Esophagus squamous epithelium (tissue), 4 donors: ENCODE measurements around the gene RERE.

Source experiments
- POLR2A ChIP-seq, 4 donors: fragments of 450-650 bp; IDR thresholded peaks; one replicate each; pipeline ENCODE4 v1.6.1; 2017; ENCODE audit warnings: antibody characterized with exemption in 4 of 4, mild to moderate bottlenecking in 4 of 4, moderate library complexity in 3 of 4
- TF ChIP-seq, protein P1 (sequence below), 6 experiments: fragments of 450-650 bp in 4 of 6; fragments of 200-600 bp in 2 of 6; sonication (generic) in 2 of 6; IDR thresholded peaks; one replicate each; pipeline ENCODE4 v1.5.1; 2016 to 2019; ENCODE audit warnings: antibody characterized with exemption in 6 of 6, mild to moderate bottlenecking in 4 of 6, moderate library complexity in 4 of 6

DNA sequence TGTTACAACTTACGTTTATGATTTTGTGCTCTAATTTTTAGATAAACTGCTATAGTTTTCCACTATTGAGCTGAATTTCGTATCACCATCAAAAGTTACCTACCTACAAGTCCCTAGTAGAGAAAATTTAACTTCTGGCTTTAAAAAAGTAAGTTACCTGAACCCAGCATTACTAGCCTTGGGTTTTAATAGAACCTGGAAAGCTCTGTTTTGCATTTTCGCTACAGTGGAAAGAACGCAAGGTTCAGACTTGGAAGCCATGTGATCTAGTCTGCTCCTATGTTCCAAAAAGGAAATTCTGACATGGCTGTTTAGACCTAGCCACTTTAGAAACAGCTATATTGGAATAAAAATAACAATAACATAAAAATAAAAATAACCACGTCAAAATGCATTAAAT is 389.0 kb downstream of the RERE start:
- TF ChIP-seq, protein P1, sequence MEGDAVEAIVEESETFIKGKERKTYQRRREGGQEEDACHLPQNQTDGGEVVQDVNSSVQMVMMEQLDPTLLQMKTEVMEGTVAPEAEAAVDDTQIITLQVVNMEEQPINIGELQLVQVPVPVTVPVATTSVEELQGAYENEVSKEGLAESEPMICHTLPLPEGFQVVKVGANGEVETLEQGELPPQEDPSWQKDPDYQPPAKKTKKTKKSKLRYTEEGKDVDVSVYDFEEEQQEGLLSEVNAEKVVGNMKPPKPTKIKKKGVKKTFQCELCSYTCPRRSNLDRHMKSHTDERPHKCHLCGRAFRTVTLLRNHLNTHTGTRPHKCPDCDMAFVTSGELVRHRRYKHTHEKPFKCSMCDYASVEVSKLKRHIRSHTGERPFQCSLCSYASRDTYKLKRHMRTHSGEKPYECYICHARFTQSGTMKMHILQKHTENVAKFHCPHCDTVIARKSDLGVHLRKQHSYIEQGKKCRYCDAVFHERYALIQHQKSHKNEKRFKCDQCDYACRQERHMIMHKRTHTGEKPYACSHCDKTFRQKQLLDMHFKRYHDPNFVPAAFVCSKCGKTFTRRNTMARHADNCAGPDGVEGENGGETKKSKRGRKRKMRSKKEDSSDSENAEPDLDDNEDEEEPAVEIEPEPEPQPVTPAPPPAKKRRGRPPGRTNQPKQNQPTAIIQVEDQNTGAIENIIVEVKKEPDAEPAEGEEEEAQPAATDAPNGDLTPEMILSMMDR (IDR thresholded peaks at IDR 0.05), result no peak
- TF ChIP-seq POLR2A (IDR thresholded peaks at IDR 0.05), result no peak
